Activated T-cell treated with anti-CD3 and anti-CD28 coated beads for 4 hours (primary cell): ENCODE measurements around the gene CBX2.
A peak's percentile ranks its signal among the peaks of the same experiment; 100 is the strongest.

Experiments
- DNase-seq: peaks from one replicate; pipeline ENCODE4 v3.0.0-alpha.2; 2020

CBX2 gene

GRCh38 chr17:79789943-79790804 lies 12.2 kb downstream of the CBX2 start:
- no peak for DNase-seq

GRCh38 chr17:79790805-79791734 lies 13.1 kb downstream of the CBX2 start:
- no peak for DNase-seq

- DNase-seq, result no peak
Measured at GRCh38 chr17:79791735-79792161, 13.8 kb downstream of the CBX2 start.

- DNase-seq, result no peak
Measured at GRCh38 chr17:79792341-79792871, 14.5 kb downstream of the CBX2 start.

GRCh38 chr17:79792984-79793923 lies 15.3 kb downstream of the CBX2 start:
- no peak for DNase-seq

- no peak for DNase-seq
Measured at GRCh38 chr17:79793924-79794304, 16.0 kb downstream of the CBX2 start.

- DNase-seq, result no peak
Measured at GRCh38 chr17:79794659-79795511, 16.9 kb downstream of the CBX2 start.

- DNase-seq, result no peak
Measured at GRCh38 chr17:79795795-79796443, 18.0 kb downstream of the CBX2 start.

- no peak for DNase-seq
Measured at GRCh38 chr17:79796444-79796762, 18.5 kb downstream of the CBX2 start.

GRCh38 chr17:79796763-79797491 lies 19.0 kb downstream of the CBX2 start, which contains the start of gene CBX8:
Gene CBX8, minus strand, starts transcription at chr17:79797077. Its CDS starts 79 bp downstream, at chr17:79796998.
- DNase-seq, result peak; percentile 98

GRCh38 chr17:79797492-79798298 lies 19.7 kb downstream of the CBX2 start:
- no peak for DNase-seq

GRCh38 chr17:79798299-79799173 lies 20.6 kb downstream of the CBX2 start:
- no peak for DNase-seq

GRCh38 chr17:79799174-79799537 lies 21.2 kb downstream of the CBX2 start:
- DNase-seq, result no peak

GRCh38 chr17:79799538-79800324 lies 21.8 kb downstream of the CBX2 start:
- DNase-seq, result no peak

- DNase-seq, result no peak
Measured at GRCh38 chr17:79800325-79801155, 22.6 kb downstream of the CBX2 start.
